Left renal pelvis (tissue), 4 donors: ENCODE results near the gene IQGAP2. TPM values are rescaled to one million over a fixed set of nuclear protein-coding genes. Genes with fewer than 3 reads are reported as not detected.

Experiments
- DNase-seq, 4 donors: peaks; one replicate each; pipeline ENCODE4 v3.0.0-alpha.2; 2013; ENCODE audit warnings: low read depth in 4 of 4, low spot score in 3 of 4
- polyA plus RNA-seq, 4 donors: library from polyadenylated mRNA; unstranded; fragments of 120-200 nt; gene quantifications; one replicate each; pipeline ENCODE4 v1.2.1, GENCODE V29; 2013; ENCODE audit not compliant: insufficient read length in 4 of 4

Gene IQGAP2
- polyA plus RNA-seq, 4 donors = 20.0 to 72.1 (median 68.3) TPM

- DNase-seq = no peak
Observed at GRCh38 chr5:76443066-76443800, 40.1 kb downstream of the IQGAP2 start.

GRCh38 chr5:76445063-76445462 lies 42.0 kb downstream of the IQGAP2 start:
- DNase-seq = no peak

DNA sequence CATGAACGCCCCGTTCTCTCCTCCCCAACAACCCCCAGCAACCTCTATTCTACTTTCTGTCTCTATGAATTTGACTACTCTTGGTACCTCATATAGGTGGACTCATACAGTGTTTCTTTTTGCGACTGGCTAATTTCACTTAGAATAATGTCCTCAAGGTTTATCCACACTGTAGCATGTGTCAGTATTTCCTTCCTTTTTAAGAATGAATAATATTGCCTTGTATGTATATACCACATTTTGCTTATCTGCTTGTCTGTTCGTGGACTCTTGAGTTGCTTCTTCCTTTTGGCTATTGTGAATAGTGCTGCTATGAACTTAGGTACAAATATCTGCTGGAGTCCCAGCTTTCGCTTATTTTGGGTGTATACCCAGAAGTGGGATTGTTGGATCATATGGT lies 42.7 kb downstream of the IQGAP2 start:
- DNase-seq = no peak

- DNase-seq = no peak
Observed at GRCh38 chr5:76446776-76447175, 43.7 kb downstream of the IQGAP2 start.

- no peak for DNase-seq
Observed at GRCh38 chr5:76449606-76450005, 46.5 kb downstream of the IQGAP2 start.

GRCh38 chr5:76450054-76450453 lies 47.0 kb downstream of the IQGAP2 start:
- DNase-seq = no peak

- DNase-seq = no peak
Observed at GRCh38 chr5:76451031-76451701, 48.1 kb downstream of the IQGAP2 start.

- DNase-seq = no peak
Observed at GRCh38 chr5:76455531-76456133, 52.5 kb downstream of the IQGAP2 start.

GRCh38 chr5:76456258-76456657 lies 53.2 kb downstream of the IQGAP2 start:
- DNase-seq = no peak

DNA sequence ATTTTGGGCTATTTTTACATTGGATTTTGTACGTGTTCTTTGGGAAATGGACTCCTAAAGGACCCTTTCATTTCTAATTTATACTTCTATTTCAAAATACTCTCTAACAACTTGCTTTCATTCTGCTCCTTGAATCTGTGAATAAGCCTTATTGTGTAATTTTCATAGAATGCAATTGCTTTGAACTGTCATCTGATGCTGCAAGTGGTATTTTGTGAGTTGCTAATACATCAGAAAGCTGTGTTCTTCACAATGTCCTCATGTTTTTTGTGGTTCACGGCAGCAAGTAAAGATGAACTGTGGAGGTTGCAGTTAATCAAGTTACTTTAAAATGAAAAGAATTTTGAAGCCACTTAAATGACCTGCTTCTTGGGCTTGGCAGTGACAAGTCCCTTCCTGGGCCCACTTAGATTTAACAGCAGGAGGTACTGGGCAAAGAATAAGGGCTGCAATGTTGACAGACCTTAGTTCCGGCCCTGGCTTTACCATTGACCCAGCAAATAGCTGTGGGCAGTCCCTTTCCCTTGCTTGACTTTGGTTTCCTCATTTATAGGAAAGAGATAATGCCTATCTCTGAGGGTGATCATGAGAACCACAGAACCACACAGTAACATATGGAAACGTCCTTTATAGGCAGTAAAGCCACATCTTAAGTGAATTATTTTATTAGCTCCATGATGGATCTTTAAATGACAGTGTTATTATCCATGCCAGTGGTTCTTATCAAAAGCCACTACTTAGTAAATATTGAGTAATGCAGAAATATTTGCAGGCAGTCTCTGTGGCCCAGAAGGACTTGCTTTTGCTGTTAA lies 54.8 kb downstream of the IQGAP2 start:
- no peak for DNase-seq

- no peak for DNase-seq
Observed at GRCh38 chr5:76458486-76458830, 55.4 kb downstream of the IQGAP2 start.

DNA sequence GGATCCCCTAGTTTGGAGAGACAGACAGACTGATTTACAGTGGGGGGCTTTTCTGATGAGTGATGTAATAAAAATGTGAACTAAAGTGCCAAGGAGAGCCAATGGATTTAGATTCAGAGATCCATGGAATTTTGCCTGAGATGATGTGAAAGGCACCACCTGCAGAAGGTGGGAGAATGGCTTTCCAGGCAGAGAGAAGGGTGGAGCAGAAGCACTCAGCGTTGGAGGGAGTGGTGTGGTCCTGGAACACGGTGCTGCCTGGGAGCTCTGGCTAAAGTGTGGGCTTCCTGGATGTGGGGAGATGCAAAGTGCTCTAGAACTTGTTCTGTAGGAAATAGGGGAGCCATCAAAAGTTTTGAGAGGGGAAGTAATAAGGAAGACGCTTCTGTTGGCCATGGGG lies 57.0 kb downstream of the IQGAP2 start:
- DNase-seq = no peak

DNA sequence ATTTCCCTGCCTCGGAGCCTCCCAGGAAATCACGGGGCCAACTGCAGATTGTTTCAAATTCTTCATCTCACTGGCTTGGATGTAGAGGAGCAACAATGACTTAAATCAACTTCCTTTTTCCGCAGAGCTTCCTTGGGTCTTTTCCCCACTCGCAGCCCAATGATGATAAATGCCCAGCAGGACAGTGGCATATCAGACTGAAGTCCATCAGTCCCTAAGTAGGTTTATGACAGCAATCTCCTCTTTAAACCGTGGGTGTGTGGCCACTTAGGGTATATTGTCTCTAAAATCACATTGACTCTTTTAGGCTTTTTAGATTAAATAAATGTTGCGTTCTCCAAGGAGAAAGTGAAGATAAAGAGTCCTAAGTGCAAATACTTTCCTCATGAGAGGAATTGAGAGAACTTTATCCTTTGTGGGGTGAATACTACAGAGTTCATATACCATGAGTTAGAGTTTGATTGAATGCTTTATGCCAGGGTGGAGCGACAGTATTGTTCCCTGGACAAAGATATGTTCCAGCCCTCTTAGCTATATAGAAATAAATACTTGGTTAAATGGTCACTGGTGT lies 59.1 kb downstream of the IQGAP2 start:
- no peak for DNase-seq

- DNase-seq = no peak
Observed at GRCh38 chr5:76467216-76467615, 64.1 kb downstream of the IQGAP2 start.

GRCh38 chr5:76468635-76469425 lies 65.7 kb downstream of the IQGAP2 start:
- DNase-seq = no peak

DNA sequence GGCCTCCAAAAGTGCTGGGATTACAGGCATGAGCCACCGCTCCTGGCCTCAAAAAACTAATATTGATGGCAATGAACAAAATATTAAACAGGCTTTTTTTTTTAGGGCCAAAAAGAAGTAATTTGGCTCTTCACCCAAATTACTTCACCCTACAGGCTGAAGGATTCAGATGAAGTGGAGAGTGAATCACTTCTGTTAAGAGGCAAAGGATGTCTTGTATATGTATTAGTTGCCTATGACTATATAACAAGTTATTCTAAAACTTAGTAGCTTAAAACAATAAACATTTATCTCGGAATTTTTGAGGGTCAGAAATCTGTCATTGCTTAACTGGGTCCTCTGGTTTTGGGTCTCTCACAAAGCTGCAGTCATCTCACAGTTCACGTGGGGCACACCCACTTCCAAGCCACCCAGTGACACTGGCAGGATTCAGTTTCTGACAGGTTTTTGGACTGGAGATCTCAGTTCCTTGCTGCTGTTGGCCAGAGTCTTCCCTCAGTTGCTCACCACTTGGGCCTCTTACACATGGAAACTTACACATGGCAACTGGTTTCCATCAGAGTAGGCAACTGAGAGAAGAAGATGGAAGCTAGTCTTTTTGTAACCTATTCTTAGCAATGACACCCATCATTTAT lies 66.7 kb downstream of the IQGAP2 start:
- no peak for DNase-seq

- no peak for DNase-seq
Observed at GRCh38 chr5:76470976-76471375, 67.9 kb downstream of the IQGAP2 start.

DNA sequence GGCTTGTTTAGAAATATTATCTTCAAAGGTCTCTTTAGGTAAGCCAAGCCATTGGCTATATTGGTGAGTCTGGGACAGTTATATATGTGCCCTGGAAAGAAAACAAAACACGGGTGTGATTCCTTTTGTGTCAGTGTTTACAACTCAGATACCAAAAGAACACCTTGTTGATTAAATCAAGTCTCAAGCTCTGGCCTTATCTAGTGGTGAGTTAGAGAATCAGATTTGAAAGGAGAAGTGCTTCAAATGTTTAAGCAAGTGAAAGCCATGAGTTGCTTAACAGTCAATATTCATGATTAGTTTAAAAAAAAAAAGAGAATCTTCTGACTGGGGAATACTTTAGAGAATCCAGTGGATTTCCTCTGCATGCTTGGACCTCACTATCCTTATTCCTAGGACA lies 68.3 kb downstream of the IQGAP2 start:
- no peak for DNase-seq

DNA sequence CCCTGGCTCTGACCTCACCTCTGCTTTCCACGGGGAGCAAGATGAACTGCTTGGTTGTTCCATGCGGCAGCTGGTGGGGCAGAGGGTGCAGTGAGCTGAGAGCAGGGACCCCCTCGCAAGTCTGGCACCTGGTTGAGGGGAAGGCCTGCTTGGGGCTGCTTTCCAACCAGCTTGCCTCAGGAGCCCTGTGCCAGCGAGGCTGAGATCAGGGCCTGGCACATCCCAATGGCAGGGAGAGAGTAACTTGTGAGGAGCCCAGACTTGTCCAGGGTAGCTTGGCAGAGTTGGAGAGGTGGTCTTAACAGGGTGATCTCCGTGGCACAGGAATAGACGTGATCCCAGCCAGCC lies 68.9 kb downstream of the IQGAP2 start:
- DNase-seq = no peak
